DND-41 (cell line): ENCODE results near the gene DIPK1C.

Experiments
- EZH2 ChIP-seq: IDR thresholded peaks from 3 replicates; pipeline ENCODE4 v1.6.1; 2012; ENCODE audit warnings: borderline replicate concordance, low read depth, mild to moderate bottlenecking, moderate library complexity, low read length, inconsistent platforms; ENCODE audit not compliant: severe bottlenecking
- TF ChIP-seq, protein P1 (sequence below): IDR thresholded peaks from 2 replicates; pipeline ENCODE4 v1.5.1; 2012; ENCODE audit warnings: borderline replicate concordance, low read length, moderate library complexity, mild to moderate bottlenecking; ENCODE audit not compliant: poor library complexity, severe bottlenecking; ENCODE audit errors: extremely low read depth

DNA sequence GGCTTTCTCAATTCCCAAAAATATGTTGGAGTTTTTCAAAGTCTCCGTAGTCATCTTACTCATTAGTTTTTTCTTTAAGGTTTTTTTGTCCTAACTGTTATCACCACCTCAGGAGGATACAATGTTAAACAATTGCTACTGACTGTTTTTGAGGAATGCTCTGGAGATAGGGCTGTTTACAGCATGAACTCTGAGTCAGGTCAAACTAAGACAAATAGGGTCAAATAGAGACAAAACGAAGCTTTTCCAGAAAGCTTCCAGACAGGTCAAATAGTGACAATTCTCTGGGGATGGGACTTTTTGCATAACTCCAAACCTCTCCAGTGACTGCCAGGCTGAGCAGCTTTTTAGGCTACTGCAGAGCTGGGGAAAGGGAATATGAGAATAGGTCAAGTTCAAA lies 15.2 kb upstream of the DIPK1C start:
- TF ChIP-seq, protein P1, sequence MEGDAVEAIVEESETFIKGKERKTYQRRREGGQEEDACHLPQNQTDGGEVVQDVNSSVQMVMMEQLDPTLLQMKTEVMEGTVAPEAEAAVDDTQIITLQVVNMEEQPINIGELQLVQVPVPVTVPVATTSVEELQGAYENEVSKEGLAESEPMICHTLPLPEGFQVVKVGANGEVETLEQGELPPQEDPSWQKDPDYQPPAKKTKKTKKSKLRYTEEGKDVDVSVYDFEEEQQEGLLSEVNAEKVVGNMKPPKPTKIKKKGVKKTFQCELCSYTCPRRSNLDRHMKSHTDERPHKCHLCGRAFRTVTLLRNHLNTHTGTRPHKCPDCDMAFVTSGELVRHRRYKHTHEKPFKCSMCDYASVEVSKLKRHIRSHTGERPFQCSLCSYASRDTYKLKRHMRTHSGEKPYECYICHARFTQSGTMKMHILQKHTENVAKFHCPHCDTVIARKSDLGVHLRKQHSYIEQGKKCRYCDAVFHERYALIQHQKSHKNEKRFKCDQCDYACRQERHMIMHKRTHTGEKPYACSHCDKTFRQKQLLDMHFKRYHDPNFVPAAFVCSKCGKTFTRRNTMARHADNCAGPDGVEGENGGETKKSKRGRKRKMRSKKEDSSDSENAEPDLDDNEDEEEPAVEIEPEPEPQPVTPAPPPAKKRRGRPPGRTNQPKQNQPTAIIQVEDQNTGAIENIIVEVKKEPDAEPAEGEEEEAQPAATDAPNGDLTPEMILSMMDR = no peak
- TF ChIP-seq EZH2 = no peak
